ENCODE results near the gene BRCC3. TPM values are rescaled to one million over a fixed set of nuclear protein-coding genes. Genes with fewer than 3 reads are reported as not detected.

The BRCC3 gene
- total and polyA plus RNA-seq, 12 donors, result 4.9 to 20.3 (median 15.8) TPM

- DNase-seq (no peak), ATAC-seq (no peak)
- H3K27ac ChIP-seq, result no peak overlapping the region
- no peak overlapping the region for H3K4me3 ChIP-seq
- 81 to 92% methylated on average over 4 of the region's 4 CpGs for WGBS, 2 donors
- peaks cover 0 to 65% (median 0%) of the 10 kb centered on the region in 9 donors for H3K36me3 ChIP-seq
- peaks cover 0 to 15% (median 6%) of the 10 kb centered on the region in 9 donors for H3K4me1 ChIP-seq
- intact Hi-C loops (cut with DNase I), result loop anchor here in 6 of 10 donors (5.0 to 10.0 kb wide), 5 partner anchors 59 to 159 kb away; no protein-coding TSS in a partner anchor
- no peaks in the 10 kb centered on the region for H3K27me3 ChIP-seq
- TF ChIP-seq, protein P1, sequence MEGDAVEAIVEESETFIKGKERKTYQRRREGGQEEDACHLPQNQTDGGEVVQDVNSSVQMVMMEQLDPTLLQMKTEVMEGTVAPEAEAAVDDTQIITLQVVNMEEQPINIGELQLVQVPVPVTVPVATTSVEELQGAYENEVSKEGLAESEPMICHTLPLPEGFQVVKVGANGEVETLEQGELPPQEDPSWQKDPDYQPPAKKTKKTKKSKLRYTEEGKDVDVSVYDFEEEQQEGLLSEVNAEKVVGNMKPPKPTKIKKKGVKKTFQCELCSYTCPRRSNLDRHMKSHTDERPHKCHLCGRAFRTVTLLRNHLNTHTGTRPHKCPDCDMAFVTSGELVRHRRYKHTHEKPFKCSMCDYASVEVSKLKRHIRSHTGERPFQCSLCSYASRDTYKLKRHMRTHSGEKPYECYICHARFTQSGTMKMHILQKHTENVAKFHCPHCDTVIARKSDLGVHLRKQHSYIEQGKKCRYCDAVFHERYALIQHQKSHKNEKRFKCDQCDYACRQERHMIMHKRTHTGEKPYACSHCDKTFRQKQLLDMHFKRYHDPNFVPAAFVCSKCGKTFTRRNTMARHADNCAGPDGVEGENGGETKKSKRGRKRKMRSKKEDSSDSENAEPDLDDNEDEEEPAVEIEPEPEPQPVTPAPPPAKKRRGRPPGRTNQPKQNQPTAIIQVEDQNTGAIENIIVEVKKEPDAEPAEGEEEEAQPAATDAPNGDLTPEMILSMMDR (IDR thresholded peaks at IDR 0.05), result no peak
- H3K9me3 ChIP-seq, result no peaks in the 10 kb centered on the region
These were observed 17.1 kb upstream of the BRCC3 start for GRCh38 chrX:155054255-155054654.

DNA sequence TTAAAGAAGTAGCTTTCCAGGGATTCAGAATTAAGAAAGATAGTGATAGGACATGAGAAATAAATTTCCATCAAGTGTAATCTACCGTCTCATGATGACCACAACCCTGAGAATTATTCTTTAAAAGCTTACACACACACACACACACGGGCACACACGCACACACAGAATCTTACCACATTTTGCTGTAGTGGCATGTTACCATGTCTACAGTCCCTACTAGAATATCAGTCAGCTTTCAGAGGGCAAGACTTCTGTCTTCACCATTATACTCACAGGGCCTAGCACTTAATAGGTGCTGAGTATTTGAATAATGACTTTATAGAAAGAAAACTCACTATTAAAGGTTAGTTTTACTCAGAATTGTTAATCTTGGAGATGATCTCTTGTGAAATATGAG lies 15.8 kb upstream of the BRCC3 start:
- WGBS, 2 donors, result 86 to 87% methylated on average over 3 of the region's 3 CpGs
- intact Hi-C loops (cut with DNase I), result loop anchor here in 8 of 10 donors (5.0 to 10.0 kb wide), 5 partner anchors 61 to 161 kb away; no protein-coding TSS in a partner anchor
- ATAC-seq, result no peak
- TF ChIP-seq, protein P1 (IDR thresholded peaks at IDR 0.05), result no peak
- H3K4me3 ChIP-seq, result no peak overlapping the region
- DNase-seq, result no peak
- no peaks in the 10 kb centered on the region for H3K27me3 ChIP-seq
- peaks cover 0 to 64% (median 0%) of the 10 kb centered on the region in 9 donors for H3K36me3 ChIP-seq
- H3K4me1 ChIP-seq, result peaks cover 0 to 13% (median 6%) of the 10 kb centered on the region in 9 donors
- no peaks in the 10 kb centered on the region for H3K9me3 ChIP-seq
- H3K27ac ChIP-seq, result no peak overlapping the region

DNA sequence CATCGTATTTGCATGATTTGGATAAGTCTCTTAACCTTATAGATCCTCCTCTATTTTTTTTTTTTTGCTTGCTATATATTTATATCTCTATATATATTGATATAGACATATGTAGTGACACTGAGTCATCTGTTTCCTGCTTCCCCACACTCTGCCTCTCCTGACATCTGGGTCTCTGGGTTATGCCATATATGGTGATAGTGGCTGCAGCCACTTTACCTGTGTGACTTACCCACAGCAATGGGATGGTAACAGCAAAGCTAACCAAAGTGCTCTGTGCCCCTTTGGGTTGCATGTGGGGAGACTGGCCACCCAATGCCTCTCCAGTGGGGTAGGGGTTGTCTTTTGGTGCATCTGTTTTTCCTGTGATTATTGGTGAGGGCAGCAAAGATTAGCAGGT lies 14.8 kb upstream of the BRCC3 start:
- ATAC-seq (no peak), DNase-seq (no peak)
- 93% methylated on average over 1 of the region's 1 CpG for WGBS, 2 donors
- H3K27me3 ChIP-seq, result no peaks in the 10 kb centered on the region
- H3K27ac ChIP-seq, result peak overlapping the region in 5 of 10 donors; percentile 19 to 58 (median 41)
- TF ChIP-seq, protein P1 (IDR thresholded peaks at IDR 0.05), result no peak
- H3K9me3 ChIP-seq, result no peaks in the 10 kb centered on the region
- peaks cover 0 to 65% (median 0%) of the 10 kb centered on the region in 9 donors for H3K36me3 ChIP-seq
- intact Hi-C loops (cut with DNase I), result loop anchor here in 8 of 10 donors (2.0 to 10.0 kb wide), 6 partner anchors 62 to 162 kb away; no protein-coding TSS in a partner anchor
- no peak overlapping the region for H3K4me3 ChIP-seq
- H3K4me1 ChIP-seq, result peaks cover 0 to 13% (median 6%) of the 10 kb centered on the region in 9 donors

GRCh38 chrX:155056877-155057792 lies 14.2 kb upstream of the BRCC3 start:
- WGBS, 2 donors, result 13 to 15% methylated on average over 23 to 25 of the region's 25 CpGs
- peak overlapping the region in 3 of 10 donors; percentile 13 to 28 (median 27) for H3K4me3 ChIP-seq
- peak; percentile 85 to 97 (median 94) for ATAC-seq
- TF ChIP-seq, protein P1 (IDR thresholded peaks at IDR 0.05), result peak; percentile 47 to 82 (median 77)
- intact Hi-C loops (cut with DNase I), result loop anchor here in 9 of 10 donors (1.0 to 10.0 kb wide), 7 partner anchors 62 to 162 kb away; no protein-coding TSS in a partner anchor
- peak; percentile 50 to 61 for DNase-seq
- peak overlapping the region in 7 of 10 donors; percentile 19 to 58 (median 41) for H3K27ac ChIP-seq
- no peaks in the 10 kb centered on the region for H3K9me3 ChIP-seq
- H3K27me3 ChIP-seq, result no peaks in the 10 kb centered on the region
- peaks cover 0 to 63% (median 0%) of the 10 kb centered on the region in 9 donors for H3K36me3 ChIP-seq
- H3K4me1 ChIP-seq, result peaks cover 0 to 13% (median 6%) of the 10 kb centered on the region in 9 donors
